Measurements from ENCODE around the gene NBEAL2.

The NBEAL2 gene

GRCh38 chr3:46996689-46997452 lies 17.4 kb downstream of the NBEAL2 start:
- Histone ChIP-seq H3K79me1 (ENCODE audit: low read depth, low read length) (peaks cover 2% of the 10 kb centered on the region), H3K36me3 (replicated peaks in 1 of 2; ENCODE audit: control insufficient read depth in 2 of 2, insufficient read depth in 2 of 2, low read length in 2 of 2) (peaks cover 0 to 2% of the 10 kb centered on the region in 2 donors), H3K14ac (ENCODE audit: low read length) (no peak overlapping the region), H3K23ac (ENCODE audit: low read depth, low read length, poor library complexity) (peak overlapping the region; percentile 43), H2BK5ac (ENCODE audit: low read length) (peak overlapping the region; percentile 82), H4K91ac (ENCODE audit: low read depth, low read length, poor library complexity) (no peak overlapping the region), H3K4me2 (ENCODE audit: insufficient read depth, low read length, poor library complexity, severe bottlenecking) (no peak overlapping the region), H3K4me1 (ENCODE audit: control insufficient read depth in 2 of 2, insufficient read depth in 1 of 2, low read depth in 1 of 2, low read length in 2 of 2) (peaks cover 3 to 4% of the 10 kb centered on the region in 2 donors), H3K27ac (replicated peaks; ENCODE audit: low read length) (no peak overlapping the region), H2AK5ac (ENCODE audit: low read depth, low read length) (no peak overlapping the region), H2BK120ac (ENCODE audit: low read depth, low read length) (no peak overlapping the region), H3K18ac (ENCODE audit: low read length) (peak overlapping the region; percentile 17), H3K4ac (ENCODE audit: low read length) (peak overlapping the region; percentile 66), H3K9ac (ENCODE audit: low read depth, low read length, poor library complexity) (no peak overlapping the region), H3K4me3 (ENCODE audit: low read length in 2 of 2) (no peak overlapping the region), H2BK12ac (ENCODE audit: low read length) (peak overlapping the region; percentile 73), H3K9me3 (replicated peaks in 1 of 2; ENCODE audit: control insufficient read depth in 2 of 2, insufficient read depth in 1 of 2, low read depth in 1 of 2, low read length in 2 of 2) (no peaks in the 10 kb centered on the region), H2AFZ (ENCODE audit: low read length) (no peak overlapping the region), H3K27me3 (ENCODE audit: control insufficient read depth in 3 of 3, insufficient read depth in 3 of 3, low read depth in 1 of 3, low read length in 3 of 3) (no peaks in the 10 kb centered on the region), H4K8ac (ENCODE audit: low read depth, low read length) (no peak overlapping the region), H2BK15ac (ENCODE audit: low read length) (peak overlapping the region; percentile 43)
- no CpG with 5 or more reads among the region's 12 CpGs for WGBS, 2 donors (ENCODE audit: extremely low coverage in 2 of 2, insufficient read length in 2 of 2, insufficient replicate concordance in 1 of 2)
- no peak for DNase-seq (ENCODE audit: low spot score)

- DNase-seq (ENCODE audit: low spot score) = no peak
- Histone ChIP-seq H2AFZ (ENCODE audit: low read length) (no peak overlapping the region), H3K4me2 (ENCODE audit: insufficient read depth, low read length, poor library complexity, severe bottlenecking) (no peak overlapping the region), H3K14ac (ENCODE audit: low read length) (no peak overlapping the region), H3K4me1 (ENCODE audit: control insufficient read depth in 2 of 2, insufficient read depth in 1 of 2, low read depth in 1 of 2, low read length in 2 of 2) (peaks cover 3 to 4% of the 10 kb centered on the region in 2 donors), H2AK5ac (ENCODE audit: low read depth, low read length) (peak overlapping the region; percentile 79), H3K18ac (ENCODE audit: low read length) (no peak overlapping the region), H2BK12ac (ENCODE audit: low read length) (peak overlapping the region; percentile 22), H3K23ac (ENCODE audit: low read depth, low read length, poor library complexity) (peak overlapping the region; percentile 31), H3K36me3 (replicated peaks in 1 of 2; ENCODE audit: control insufficient read depth in 2 of 2, insufficient read depth in 2 of 2, low read length in 2 of 2) (peaks cover 0 to 2% of the 10 kb centered on the region in 2 donors), H3K9me3 (replicated peaks in 1 of 2; ENCODE audit: control insufficient read depth in 2 of 2, insufficient read depth in 1 of 2, low read depth in 1 of 2, low read length in 2 of 2) (no peaks in the 10 kb centered on the region), H2BK5ac (ENCODE audit: low read length) (peak overlapping the region; percentile 82), H3K4ac (ENCODE audit: low read length) (peak overlapping the region; percentile 67), H4K91ac (ENCODE audit: low read depth, low read length, poor library complexity) (no peak overlapping the region), H2BK120ac (ENCODE audit: low read depth, low read length) (no peak overlapping the region), H3K79me1 (ENCODE audit: low read depth, low read length) (peaks cover 2% of the 10 kb centered on the region), H2BK15ac (ENCODE audit: low read length) (peak overlapping the region; percentile 55), H3K27ac (replicated peaks; ENCODE audit: low read length) (no peak overlapping the region), H4K8ac (ENCODE audit: low read depth, low read length) (no peak overlapping the region), H3K27me3 (ENCODE audit: control insufficient read depth in 3 of 3, insufficient read depth in 3 of 3, low read depth in 1 of 3, low read length in 3 of 3) (no peaks in the 10 kb centered on the region), H3K9ac (ENCODE audit: low read depth, low read length, poor library complexity) (no peak overlapping the region), H3K4me3 (ENCODE audit: low read length in 2 of 2) (no peak overlapping the region)
- WGBS, 2 donors (ENCODE audit: extremely low coverage in 2 of 2, insufficient read length in 2 of 2, insufficient replicate concordance in 1 of 2) = no CpG with 5 or more reads among the region's 13 CpGs
Observed at GRCh38 chr3:46997453-46998091, 18.1 kb downstream of the NBEAL2 start.

- Histone ChIP-seq H3K27ac (replicated peaks; ENCODE audit: low read length) (no peak overlapping the region), H3K18ac (ENCODE audit: low read length) (peak overlapping the region; percentile 80), H3K36me3 (replicated peaks in 1 of 2; ENCODE audit: control insufficient read depth in 2 of 2, insufficient read depth in 2 of 2, low read length in 2 of 2) (peaks cover 0 to 5% of the 10 kb centered on the region in 2 donors), H4K91ac (ENCODE audit: low read depth, low read length, poor library complexity) (no peak overlapping the region), H3K27me3 (ENCODE audit: control insufficient read depth in 3 of 3, insufficient read depth in 3 of 3, low read depth in 1 of 3, low read length in 3 of 3) (no peaks in the 10 kb centered on the region), H3K4me1 (ENCODE audit: control insufficient read depth in 2 of 2, insufficient read depth in 1 of 2, low read depth in 1 of 2, low read length in 2 of 2) (peaks cover 3 to 4% of the 10 kb centered on the region in 2 donors), H3K23ac (ENCODE audit: low read depth, low read length, poor library complexity) (peak overlapping the region; percentile 86), H2BK5ac (ENCODE audit: low read length) (peak overlapping the region; percentile 62), H3K14ac (ENCODE audit: low read length) (no peak overlapping the region), H3K9ac (ENCODE audit: low read depth, low read length, poor library complexity) (peak overlapping the region; percentile 73), H2BK120ac (ENCODE audit: low read depth, low read length) (no peak overlapping the region), H3K4ac (ENCODE audit: low read length) (peak overlapping the region; percentile 67), H3K4me2 (ENCODE audit: insufficient read depth, low read length, poor library complexity, severe bottlenecking) (no peak overlapping the region), H2AK5ac (ENCODE audit: low read depth, low read length) (peak overlapping the region; percentile 79), H2BK12ac (ENCODE audit: low read length) (no peak overlapping the region), H2BK15ac (ENCODE audit: low read length) (peak overlapping the region; percentile 65), H4K8ac (ENCODE audit: low read depth, low read length) (no peak overlapping the region), H3K4me3 (ENCODE audit: low read length in 2 of 2) (no peak overlapping the region), H3K9me3 (replicated peaks in 1 of 2; ENCODE audit: control insufficient read depth in 2 of 2, insufficient read depth in 1 of 2, low read depth in 1 of 2, low read length in 2 of 2) (no peaks in the 10 kb centered on the region), H2AFZ (ENCODE audit: low read length) (no peak overlapping the region), H3K79me1 (ENCODE audit: low read depth, low read length) (peaks cover 2% of the 10 kb centered on the region)
- WGBS, 2 donors (ENCODE audit: extremely low coverage in 2 of 2, insufficient read length in 2 of 2, insufficient replicate concordance in 1 of 2) = no CpG with 5 or more reads among the region's 27 CpGs
- peak; percentile 44 for DNase-seq (ENCODE audit: low spot score)
Observed at GRCh38 chr3:46998121-46998851, 18.8 kb downstream of the NBEAL2 start.
